HG03095 (cell line): ENCODE results near the gene MACF1.
"Not testable (repeated sequence)": the region's sequence is repeated elsewhere in the genome, so short reads cannot be mapped to it uniquely, and the experiment has no call there.

ENCODE experiments used
- ATAC-seq: cut with Tn5 transposase; IDR thresholded peaks from one replicate; pipeline ENCODE4 v1.9.1; 2021; ENCODE audit warnings: moderate library complexity; ENCODE audit not compliant: unreplicated experiment

Gene MACF1

DNA sequence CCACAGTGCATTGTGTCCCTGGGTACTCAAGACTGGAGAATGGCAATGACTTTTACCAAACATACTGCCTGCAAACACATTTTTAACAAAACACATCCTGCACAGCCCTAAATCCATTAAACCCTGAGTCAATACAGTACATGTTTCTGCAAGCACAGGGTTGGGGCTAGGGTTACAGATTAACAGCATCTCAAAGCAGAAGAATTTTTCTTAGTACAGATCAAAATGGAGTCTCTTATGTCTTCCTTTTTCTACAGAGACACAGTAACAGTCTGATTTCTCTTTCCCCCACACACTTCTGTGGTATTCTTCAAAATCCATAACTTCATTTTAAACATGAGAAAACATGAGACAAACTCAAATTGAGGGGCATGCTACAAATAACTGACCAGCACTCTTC, 300.8 kb downstream of the MACF1 start:
- ATAC-seq: no peak

GRCh38 chr1:39507230-39507928, 302.9 kb downstream of the MACF1 start:
- no peak for ATAC-seq

DNA sequence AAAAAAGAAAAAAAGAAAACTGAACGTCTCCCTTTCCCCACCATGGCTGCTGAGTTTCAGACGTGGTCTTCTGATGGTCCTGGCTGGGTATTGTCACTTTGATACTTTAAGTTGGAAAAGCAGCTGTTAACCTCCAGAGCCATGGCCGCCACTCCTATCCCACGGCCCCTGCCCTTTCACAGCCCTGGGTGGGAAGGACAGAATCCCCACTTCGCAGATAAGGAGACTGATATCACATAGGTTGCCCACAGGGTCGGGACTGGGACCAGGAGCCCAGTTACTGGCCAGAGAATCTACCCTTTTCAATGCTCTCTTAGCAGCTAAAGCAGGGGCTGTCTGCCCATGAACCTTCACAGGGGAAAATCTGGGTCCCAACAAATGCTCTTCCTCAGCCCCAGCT, 303.8 kb downstream of the MACF1 start:
- ATAC-seq: no peak

DNA sequence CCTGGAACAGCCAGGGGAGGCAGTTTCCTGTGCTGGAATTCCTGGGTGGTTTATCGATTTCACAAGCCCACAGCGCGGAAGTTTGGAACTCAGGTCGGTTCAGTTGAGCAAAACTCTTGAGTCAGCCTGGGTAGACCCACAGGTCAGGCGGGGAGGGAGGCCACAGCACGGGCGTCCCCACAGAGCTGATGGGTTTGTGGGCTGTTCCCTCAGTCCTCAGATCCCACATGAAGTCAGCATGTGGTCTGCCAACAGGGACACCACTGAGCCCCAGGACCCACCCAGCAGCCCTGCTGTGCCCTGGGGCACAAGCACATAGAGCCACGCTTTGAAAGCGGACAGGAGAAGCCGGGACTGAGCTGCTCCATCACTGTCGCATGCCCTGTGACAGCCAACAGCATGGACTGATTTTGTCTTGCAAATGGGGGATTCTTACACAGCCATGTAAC, 304.4 kb downstream of the MACF1 start:
- ATAC-seq: peak; percentile 30

DNA sequence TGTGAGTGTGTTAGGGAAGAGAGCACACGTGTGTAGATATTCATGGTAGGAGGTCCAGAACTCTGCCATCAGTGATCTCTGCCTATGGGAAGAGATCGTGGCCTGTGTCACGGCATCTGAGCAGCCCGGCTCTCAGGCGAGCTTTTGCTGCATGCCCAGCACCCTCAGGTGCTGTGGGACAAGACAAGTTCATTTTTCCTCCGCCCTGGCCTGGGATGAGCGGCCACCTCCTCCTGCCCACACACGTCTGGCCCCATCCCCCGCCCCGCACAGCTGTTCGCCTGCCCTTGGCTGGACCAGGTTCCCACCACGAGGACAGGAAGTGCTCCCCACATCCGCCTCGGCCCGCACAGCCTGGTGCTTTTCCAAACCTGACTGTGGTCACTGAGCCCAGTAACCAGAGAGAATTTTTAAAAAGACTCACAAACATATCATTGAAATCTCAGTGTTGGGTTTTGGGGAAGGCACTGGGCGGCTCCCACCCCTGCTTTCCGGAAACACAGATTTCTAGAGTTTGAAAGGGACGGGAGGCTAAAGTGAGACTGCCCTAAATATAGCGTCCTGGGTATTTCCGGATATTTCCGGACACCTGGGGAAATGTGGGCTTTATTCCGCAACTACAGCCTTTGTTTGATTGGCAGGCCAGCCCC, 305.0 kb downstream of the MACF1 start:
- ATAC-seq: peak; percentile 69

- ATAC-seq: not testable (repeated sequence)
These were observed 306.2 kb downstream of the MACF1 start for GRCh38 chr1:39510570-39511186.

DNA sequence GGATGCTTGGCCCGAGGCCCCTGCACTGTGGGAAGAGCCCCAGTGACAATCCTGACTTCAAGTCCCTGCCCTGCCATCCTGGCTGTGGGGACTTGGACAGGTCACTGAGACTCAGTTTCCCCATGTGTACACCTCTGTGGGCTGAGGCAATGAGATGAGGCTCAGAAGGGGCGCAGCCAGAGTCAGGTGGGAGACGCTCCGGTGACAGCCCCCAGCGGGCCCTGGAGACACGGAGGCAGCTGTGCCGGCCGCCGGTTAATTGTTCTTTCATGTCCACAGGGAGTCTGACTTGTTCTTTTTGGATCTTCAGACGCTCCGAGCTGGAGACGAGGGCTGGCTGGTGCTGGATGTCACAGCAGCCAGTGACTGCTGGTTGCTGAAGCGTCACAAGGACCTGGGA, 307.0 kb downstream of the MACF1 start:
- not testable (repeated sequence) for ATAC-seq

DNA sequence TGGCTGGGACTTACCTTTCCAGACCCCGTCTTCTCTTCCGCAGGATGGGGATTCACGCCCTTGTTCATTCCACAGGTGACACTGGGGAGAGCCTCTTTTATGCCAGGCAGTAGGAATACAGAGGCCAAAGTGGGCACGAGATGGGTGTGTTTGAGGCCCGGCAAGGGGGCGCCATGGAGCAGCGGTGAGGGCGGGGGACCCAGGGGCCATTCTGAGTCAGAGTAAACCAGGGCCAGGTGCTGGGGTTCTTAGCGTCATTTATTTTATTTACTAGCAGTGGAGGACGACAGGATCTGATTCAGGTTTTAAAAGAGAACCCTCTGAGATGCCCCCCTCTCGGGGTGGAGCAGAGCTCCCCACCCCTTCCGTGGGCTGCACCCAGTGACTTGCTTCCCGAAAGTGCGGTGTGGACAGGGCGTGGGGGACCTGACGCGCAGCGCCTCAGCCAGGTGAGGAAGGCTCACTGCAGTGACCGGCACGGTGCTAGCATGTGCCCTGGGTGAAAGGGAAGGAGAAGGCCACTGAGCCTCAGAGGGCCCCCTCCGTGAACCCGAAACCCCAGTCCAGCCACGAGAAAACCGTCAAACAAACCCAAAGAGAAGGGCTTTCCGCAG, 307.8 kb downstream of the MACF1 start:
- not testable (repeated sequence) for ATAC-seq

DNA sequence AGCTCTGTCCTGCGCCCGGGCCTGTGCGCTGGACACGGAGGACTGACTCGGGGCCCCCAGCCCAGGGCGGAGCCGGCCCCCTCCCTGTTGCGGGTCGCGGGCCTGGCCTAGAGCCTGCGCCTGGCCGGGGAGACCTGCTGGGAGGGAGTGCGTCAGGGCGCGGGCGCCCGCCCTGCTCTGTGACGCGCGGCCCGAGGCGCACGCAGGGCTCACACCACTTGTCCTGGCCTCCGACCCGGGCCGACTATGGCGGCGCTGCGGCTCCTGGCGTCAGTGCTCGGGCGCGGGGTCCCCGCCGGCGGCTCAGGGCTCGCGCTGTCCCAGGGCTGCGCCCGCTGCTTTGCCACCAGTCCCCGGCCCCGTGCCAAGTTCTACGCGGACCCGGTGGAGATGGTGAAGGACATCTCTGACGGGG, 310.2 kb downstream of the MACF1 start:
- not testable (repeated sequence) for ATAC-seq

DNA sequence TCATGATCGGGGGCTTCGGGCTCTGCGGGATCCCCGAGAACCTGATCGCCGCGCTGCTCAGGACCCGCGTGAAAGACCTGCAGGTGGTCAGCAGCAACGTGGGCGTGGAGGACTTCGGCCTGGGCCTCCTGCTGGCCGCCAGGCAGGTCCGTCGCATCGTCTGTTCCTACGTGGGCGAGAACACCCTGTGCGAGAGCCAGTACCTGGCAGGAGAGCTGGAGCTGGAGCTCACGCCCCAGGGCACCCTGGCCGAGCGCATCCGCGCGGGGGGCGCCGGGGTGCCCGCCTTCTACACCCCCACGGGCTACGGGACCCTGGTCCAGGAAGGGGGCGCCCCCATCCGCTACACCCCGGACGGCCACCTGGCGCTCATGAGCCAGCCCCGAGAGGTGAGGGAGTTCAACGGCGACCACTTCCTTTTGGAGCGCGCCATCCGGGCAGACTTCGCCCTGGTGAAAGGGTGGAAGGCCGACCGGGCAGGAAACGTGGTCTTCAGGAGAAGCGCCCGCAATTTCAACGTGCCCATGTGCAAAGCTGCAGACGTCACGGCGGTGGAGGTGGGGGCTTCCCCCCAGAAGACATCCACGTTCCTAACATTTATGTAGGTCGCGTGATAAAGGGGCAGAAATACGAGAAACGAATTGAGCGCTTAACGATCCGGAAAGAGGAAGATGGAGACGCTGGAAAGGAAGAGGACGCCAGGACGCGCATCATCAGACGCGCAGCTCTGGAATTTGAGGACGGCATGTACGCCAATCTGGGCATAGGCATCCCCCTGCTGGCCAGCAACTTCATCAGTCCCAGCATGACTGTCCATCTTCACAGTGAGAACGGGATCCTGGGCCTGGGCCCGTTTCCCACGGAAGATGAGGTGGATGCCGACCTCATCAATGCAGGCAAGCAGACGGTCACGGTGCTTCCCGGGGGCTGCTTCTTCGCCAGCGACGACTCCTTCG, 310.9 kb downstream of the MACF1 start:
- ATAC-seq: not testable (repeated sequence)

DNA sequence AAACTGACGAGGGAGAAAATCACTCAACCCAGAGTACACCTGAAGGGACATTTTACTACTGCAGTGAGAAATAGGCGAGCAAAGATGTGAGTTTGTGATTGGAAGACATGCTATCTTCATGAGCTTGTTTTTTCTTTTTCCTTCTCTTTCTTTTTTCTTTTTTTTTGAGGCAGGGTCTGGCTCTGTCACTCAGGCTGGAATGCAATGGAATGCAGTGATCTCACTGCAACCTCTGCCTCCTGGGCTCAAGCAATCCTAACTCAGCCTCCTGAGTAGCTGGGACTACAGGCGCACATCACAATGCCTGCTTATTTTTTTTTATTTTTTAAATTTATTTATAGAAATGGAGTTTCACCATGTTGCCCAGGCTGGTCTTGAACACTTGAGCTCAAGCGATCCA, 312.3 kb downstream of the MACF1 start:
- not testable (repeated sequence) for ATAC-seq

GRCh38 chr1:39517936-39518335, 313.4 kb downstream of the MACF1 start:
- not testable (repeated sequence) for ATAC-seq

DNA sequence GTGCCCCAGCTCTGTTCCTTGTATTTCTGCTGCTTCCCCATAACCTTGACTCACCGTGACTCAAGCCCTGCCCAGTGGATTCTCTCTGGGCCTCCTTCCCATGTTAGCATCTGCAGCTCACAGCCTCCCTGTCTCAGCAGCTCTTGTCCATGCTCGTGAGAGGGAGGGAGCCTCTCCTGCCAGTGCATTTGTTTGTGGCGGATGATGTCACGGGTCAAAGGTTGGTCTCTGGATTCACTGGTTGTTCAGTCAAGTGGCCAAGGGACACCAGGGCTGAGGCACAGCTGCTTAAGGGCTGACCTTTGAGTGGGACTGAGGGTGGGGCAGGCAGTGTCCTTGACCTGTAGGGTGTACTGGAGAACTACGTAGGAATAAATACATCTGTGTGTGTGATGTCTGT, 314.9 kb downstream of the MACF1 start:
- not testable (repeated sequence) for ATAC-seq

- ATAC-seq: not testable (repeated sequence)
These were observed 317.7 kb downstream of the MACF1 start for GRCh38 chr1:39522221-39522620.

GRCh38 chr1:39522661-39523567, 318.4 kb downstream of the MACF1 start:
- ATAC-seq: no peak

GRCh38 chr1:39524171-39524570, 319.7 kb downstream of the MACF1 start:
- ATAC-seq: no peak

- ATAC-seq: no peak
These were observed 320.3 kb downstream of the MACF1 start for GRCh38 chr1:39524591-39525365.

- peak; percentile 70 for ATAC-seq
These were observed 321.1 kb downstream of the MACF1 start for GRCh38 chr1:39525366-39526165.
